Astrocyte of the spinal cord (primary cell): ENCODE measurements around the gene PLA2G10.
"Not testable (repeated sequence)": the region's sequence is repeated elsewhere in the genome, so short reads cannot be mapped to it uniquely, and the experiment has no call there.

Experiments
- DNase-seq: peaks from one replicate; pipeline ENCODE4 v3.0.0; 2011; ENCODE audit warnings: low read depth, low spot score
- H3K4me3 ChIP-seq: 2 replicates; pipeline ENCODE4 v1.5.1; 2011; ENCODE audit warnings: low read depth, mild to moderate bottlenecking, low read length, moderate library complexity
- CTCF ChIP-seq: IDR thresholded peaks from 2 replicates; pipeline ENCODE4 v1.5.1; 2012; ENCODE audit warnings: low read depth, mild to moderate bottlenecking, low read length, inconsistent platforms
- in situ Hi-C: cut with HindIII; loops from 2 replicates; pipeline ENCODE4 v1.10.0; 2017; ENCODE audit warnings: low sequenced_read_pairs

Gene PLA2G10

GRCh38 chr16:14641926-14642325 is 52.2 kb downstream of the PLA2G10 start:
- TF ChIP-seq CTCF = no peak
- no peak overlapping the region for H3K4me3 ChIP-seq
- in situ Hi-C loops = no loop called here
- DNase-seq = no peak

GRCh38 chr16:14641206-14641605 is 52.9 kb downstream of the PLA2G10 start:
- in situ Hi-C loops = no loop called here
- H3K4me3 ChIP-seq = no peak overlapping the region
- DNase-seq = no peak
- TF ChIP-seq CTCF = no peak

GRCh38 chr16:14640538-14640937 is 53.6 kb downstream of the PLA2G10 start:
- in situ Hi-C loops = no loop called here
- no peak for TF ChIP-seq CTCF
- no peak overlapping the region for H3K4me3 ChIP-seq
- no peak for DNase-seq

GRCh38 chr16:14636951-14637240 is 57.2 kb downstream of the PLA2G10 start:
- DNase-seq, H3K4me3 ChIP-seq, in situ Hi-C loops: not testable (repeated sequence)

GRCh38 chr16:14636179-14636950 is 57.7 kb downstream of the PLA2G10 start:
- H3K4me3 ChIP-seq, in situ Hi-C loops, DNase-seq: not testable (repeated sequence)

GRCh38 chr16:14635395-14636165 is 58.5 kb downstream of the PLA2G10 start:
- no peak for TF ChIP-seq CTCF
- in situ Hi-C loops = no loop called here
- DNase-seq = no peak
- no peak overlapping the region for H3K4me3 ChIP-seq

GRCh38 chr16:14634389-14634725 is 59.8 kb downstream of the PLA2G10 start:
- no peak for TF ChIP-seq CTCF
- H3K4me3 ChIP-seq = peak overlapping the region; percentile 96
- DNase-seq = no peak
- in situ Hi-C loops = no loop called here
